Anterior cingulate cortex (tissue), 58 donors: ENCODE data around the gene SLAIN2.
"Not testable (repeated sequence)": the region's sequence is repeated elsewhere in the genome, so short reads cannot be mapped to it uniquely, and the experiment has no call there.

Experiments
- DNase-seq, 58 donors: peaks; one replicate each; lab custom pipeline; 2025; lab: John Stamatoyannopoulos, UW

SLAIN2 gene

GRCh38 chr4:48429709-48430474 is 88.6 kb downstream of the SLAIN2 start:
- no peak for DNase-seq

- DNase-seq: no peak
Observed at GRCh38 chr4:48431401-48431800, 90.1 kb downstream of the SLAIN2 start.

GRCh38 chr4:48432017-48432416 is 90.7 kb downstream of the SLAIN2 start:
- DNase-seq: no peak

DNA sequence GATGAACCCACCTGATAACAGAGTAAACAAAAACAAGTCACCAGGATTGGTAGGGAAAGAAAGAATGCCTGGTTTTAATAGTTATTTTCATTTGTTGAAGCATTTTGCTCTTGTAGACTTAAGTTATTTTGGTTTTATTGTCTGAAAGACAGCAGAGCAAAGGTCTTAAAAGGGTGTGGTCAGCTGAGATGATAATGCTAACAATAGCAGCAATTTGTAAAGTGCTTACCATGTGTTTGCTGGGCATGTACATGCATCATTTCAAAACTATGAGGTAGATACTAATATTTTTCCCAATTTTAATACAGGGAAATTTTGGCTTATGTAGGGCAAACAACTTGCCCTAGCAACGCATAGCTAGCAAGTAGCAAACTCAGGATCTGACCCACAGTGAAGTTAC is 95.0 kb downstream of the SLAIN2 start:
- DNase-seq: no peak

DNA sequence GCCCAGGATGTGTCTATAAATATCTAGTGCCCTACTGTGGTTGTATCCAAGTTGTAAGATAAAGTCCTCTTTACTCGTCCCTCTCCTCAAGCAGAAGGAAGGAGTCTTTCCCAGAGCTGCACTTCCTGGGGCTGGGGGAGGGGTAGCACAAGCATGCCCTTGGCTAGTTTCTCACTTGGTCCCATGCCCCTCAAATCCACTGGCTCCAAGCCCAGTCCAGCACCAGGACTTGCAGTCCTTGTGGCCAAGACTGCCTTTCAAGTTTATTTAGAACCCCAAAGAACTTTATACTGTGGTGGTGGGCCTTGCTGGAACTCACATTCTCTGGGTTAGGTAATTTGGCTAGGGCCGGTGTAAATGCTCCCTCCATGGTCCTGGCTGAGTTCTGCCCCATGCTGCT is 98.7 kb downstream of the SLAIN2 start:
- DNase-seq: peak in 50 of 58 donors; percentile 3 to 80 (median 34)

- not testable (repeated sequence) for DNase-seq
Observed at GRCh38 chr4:48440914-48441313, 99.6 kb downstream of the SLAIN2 start.

- no peak for DNase-seq
Observed at GRCh38 chr4:48445704-48446103, 104.4 kb downstream of the SLAIN2 start.

GRCh38 chr4:48446642-48447041 is 105.3 kb downstream of the SLAIN2 start:
- DNase-seq: no peak

DNA sequence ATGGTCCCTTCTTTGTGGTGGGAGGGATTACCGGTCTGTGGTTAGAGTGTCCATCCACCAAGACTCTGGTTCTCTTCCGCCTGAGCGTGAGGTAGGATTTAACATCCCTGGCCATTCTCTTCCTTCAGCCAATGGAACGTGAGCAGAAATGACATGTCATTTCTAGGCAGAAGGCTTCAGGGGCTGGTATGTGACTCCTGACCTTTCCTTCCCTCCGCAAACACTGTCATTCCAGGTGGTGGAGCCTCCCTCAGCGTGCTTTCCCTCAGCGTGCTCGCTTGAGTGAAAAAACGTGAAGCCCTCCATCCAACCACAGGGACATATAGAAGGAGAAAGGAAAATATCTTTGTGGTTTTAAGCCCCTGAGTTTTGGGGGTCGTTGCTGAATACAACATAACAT is 107.8 kb downstream of the SLAIN2 start:
- DNase-seq: no peak

- no peak for DNase-seq
Observed at GRCh38 chr4:48450740-48451139, 109.4 kb downstream of the SLAIN2 start.

- not testable (repeated sequence) for DNase-seq
Observed at GRCh38 chr4:48451656-48452055, 110.3 kb downstream of the SLAIN2 start.

DNA sequence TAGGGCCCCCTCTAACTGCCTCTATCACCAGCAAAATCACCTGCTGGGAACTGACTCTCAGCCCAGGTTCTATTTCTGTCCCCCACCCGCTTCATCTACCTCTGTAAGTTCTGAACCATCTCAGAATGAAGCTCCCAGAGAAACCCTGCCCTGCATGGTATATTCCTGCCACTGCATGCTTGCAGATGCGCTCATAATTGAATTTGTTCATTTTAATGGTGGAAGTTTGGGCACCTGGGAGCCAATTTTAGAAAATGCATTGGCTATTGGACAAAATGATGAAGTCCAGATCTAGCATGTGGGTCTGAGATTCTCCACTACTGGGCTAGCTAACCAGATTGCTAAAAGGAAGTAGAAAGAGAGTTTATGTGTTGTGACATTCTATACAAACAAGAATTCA is 113.3 kb downstream of the SLAIN2 start:
- no peak for DNase-seq

- no peak for DNase-seq
Observed at GRCh38 chr4:48461000-48461399, 119.7 kb downstream of the SLAIN2 start.

DNA sequence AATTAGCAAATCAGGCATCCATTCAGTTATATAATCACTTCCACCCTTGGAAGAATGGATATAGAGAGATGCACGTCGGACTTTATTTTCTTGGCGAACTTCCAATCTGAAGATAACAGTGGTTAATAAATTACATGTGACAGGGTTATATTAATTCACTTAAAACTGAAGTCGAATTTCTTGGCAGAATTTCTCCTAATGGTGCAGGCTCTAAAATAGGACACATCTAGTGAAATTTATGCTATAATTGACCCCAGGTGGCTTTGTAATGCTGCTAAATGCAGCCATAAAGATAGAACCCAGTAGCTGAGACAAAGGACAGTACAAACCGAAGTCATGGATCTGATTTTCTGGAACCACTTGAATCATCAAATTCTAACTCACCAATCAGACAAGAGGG is 121.0 kb downstream of the SLAIN2 start:
- DNase-seq: no peak

DNA sequence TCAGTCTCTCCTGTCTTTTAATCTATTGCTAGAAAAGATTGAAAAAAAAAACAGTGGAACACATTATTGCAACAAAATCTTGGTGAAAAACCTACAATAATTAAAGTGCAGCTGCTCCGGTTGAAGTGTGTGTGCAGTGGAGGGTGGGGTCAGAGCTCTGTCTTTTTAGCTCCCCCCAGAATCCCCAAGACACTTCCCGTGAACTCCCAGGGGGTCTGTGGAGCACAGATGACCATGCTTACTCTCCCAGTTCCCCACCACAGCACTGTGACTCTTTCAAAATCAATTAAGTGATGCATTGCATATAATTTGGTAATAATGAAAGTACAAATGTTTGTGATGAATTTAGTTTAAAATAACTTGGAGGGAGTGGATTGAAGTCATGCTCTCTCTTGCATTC is 126.1 kb downstream of the SLAIN2 start:
- DNase-seq: no peak

GRCh38 chr4:48467891-48468290 is 126.6 kb downstream of the SLAIN2 start:
- no peak for DNase-seq

DNA sequence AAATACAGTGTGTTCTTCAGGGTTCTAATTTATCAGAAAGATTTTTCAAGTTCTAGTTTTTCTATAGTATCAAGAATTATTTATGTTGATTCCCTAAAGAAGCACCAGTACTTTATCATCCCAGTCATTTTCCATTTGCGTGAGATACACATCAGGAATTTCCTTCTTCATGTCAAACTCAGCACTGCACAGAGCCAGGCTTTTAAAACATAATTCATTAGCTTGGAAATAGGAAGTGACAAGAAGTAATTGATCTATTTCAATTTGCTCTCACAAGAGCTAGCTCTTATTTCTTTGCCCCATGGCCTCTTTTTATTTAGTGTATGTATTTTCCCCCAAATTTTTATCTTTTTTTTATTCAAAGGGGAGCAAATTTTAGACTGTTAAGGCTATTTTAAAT is 128.8 kb downstream of the SLAIN2 start:
- DNase-seq: no peak

DNA sequence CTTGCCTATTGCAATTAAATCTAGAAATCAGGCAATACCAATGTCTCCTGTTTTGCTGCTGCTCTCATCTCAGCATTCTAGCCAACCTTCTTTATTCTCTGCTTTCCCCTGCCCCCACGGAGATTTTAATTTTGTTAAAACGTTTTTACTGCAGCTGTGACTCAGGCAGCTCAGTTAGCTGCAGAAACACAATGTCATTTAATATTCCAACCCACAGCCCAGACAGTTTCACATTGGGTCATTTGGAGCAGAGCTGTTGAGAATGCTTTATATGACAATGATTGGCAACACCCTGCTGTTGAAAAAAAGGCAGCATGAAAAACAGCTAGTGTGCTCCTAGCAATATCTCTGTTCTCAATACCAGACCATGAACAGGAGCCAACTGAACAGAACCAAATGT is 129.2 kb downstream of the SLAIN2 start:
- peak in 10 of 58 donors; percentile 6 to 26 (median 12) for DNase-seq

- no peak for DNase-seq
Observed at GRCh38 chr4:48472794-48473193, 131.5 kb downstream of the SLAIN2 start.

GRCh38 chr4:48475770-48476169 is 134.4 kb downstream of the SLAIN2 start:
- DNase-seq: no peak
